GM12874 (cell line): ENCODE results near the gene INSIG2.

Experiments
- TF ChIP-seq, protein P1 (sequence below): IDR thresholded peaks from 2 replicates; pipeline ENCODE4 v1.5.1; 2011; ENCODE audit warnings: low read depth, mild to moderate bottlenecking, control low read depth, low read length, moderate library complexity; ENCODE audit not compliant: insufficient read depth

INSIG2 gene

DNA sequence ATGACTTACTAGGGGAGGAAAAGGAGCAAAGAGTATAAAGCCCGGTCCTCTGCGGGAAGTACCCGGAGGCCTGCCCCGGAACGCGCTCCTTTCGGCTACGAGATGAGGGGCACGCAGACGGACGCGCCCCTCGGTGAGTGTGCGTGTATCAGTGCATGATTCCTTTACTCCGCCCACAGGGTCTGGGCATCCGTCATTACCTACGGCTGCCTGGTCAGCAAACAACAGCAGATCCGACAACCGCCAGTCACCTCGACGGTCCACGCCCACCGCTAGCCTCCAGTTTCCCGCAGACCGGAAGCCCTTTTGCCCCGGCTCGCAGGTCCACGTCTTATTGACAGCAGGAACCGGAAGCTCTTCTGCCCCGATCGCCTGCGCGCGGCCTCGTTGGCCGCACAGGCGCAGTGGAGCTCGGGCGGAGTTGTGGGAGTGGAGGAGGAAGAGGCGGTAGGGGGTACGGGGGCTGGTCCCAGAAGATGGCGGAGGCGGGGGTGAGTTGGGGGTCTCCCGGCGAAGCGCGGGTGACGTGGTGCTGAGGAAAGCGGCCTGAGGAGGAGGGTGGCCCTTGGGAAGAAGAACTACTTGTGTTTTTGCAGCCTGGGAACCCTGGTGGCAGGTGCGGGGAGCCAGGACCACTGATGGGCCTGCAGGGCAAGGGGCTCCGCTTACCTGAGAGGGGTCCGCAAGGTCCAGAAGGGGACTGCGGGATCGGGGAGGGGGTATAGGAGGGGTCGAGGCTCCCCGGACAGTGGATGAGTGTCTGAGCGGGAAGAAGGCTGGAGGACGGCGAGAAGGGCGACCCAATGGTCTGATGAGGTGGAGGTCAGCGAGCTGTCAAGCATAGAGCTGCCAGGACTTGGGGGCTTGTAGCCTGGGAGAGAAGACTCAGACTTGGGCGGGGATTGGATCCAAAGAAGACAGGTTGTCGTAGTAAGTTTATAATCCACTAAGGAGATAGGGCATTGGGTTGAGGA lies at the start of gene INSIG2:
TSS of gene INSIG2 (plus strand) at position 421 of the 974 bp plus-strand sequence. CDS start 8,086 bp downstream, outside the sequence.
- TF ChIP-seq, protein P1, sequence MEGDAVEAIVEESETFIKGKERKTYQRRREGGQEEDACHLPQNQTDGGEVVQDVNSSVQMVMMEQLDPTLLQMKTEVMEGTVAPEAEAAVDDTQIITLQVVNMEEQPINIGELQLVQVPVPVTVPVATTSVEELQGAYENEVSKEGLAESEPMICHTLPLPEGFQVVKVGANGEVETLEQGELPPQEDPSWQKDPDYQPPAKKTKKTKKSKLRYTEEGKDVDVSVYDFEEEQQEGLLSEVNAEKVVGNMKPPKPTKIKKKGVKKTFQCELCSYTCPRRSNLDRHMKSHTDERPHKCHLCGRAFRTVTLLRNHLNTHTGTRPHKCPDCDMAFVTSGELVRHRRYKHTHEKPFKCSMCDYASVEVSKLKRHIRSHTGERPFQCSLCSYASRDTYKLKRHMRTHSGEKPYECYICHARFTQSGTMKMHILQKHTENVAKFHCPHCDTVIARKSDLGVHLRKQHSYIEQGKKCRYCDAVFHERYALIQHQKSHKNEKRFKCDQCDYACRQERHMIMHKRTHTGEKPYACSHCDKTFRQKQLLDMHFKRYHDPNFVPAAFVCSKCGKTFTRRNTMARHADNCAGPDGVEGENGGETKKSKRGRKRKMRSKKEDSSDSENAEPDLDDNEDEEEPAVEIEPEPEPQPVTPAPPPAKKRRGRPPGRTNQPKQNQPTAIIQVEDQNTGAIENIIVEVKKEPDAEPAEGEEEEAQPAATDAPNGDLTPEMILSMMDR: peak; percentile 17; the same call in 1 of the 2 replicates

DNA sequence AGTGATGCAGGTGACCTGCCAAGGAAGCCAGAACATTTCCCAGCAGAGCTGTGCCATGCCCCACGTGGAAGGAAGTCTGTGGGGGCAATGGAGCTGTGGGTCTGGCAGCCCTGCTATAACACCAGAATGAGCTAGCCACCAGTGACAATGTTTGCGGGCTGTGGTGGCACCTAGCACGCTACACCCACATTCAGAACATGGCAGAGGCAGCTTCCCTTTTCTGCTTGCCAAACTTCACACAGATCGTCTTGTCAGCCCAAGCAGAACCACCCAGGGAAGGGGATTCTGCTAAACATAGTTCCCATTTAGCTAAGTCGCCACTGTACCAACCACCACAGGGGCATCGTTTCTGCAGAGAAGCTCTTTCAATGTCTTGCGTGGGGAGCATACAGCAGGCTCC lies 47.4 kb upstream of the INSIG2 start:
- TF ChIP-seq, protein P1: no peak

DNA sequence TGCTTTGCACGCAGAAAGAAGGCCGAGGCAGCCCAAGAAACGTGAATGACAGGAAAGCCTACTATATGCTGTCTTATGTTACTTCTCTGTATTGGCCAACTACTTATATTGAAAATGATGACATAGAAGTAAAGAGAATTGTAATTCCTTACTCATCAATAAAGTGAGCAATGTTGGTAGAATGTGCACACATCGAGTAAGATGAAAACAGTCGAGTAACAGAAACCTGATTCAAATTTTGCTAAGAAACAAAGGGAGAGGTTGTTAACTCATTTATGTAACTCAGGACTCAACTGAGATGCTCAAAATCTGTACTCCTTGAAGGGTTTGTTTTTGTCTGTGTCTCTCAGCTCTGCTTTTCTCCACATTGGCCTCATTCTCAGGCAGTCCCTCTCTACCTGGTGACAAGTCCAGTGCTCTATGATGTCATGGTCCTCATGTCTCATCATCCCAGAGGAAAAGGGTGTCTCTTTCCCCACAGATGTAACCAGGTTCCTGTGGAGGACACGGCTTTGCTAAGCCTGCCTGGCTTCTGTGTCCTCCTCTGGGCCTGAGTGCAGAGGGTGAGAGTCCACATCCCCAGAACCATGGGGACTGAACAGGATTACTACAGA lies 44.1 kb upstream of the INSIG2 start:
- TF ChIP-seq, protein P1: no peak

DNA sequence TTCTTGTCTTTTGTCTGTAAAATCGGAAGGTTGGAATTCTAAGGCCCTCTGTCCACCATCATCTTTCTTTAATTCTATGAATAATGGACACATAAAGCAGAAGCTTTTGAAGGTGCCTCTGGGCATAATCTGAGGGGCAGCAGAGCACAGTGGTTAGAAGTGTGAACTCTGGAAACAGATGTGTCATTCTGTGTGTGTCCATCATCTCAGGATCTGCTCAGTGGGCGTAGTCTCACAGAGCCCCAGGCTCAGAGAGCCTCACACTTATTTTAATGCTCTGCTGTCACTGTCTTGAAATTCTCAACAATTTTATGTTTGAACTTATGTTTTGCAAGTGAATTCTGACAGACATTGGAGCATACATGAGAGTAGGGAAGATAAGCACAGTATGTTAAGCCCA lies 43.4 kb upstream of the INSIG2 start:
- TF ChIP-seq, protein P1: no peak

DNA sequence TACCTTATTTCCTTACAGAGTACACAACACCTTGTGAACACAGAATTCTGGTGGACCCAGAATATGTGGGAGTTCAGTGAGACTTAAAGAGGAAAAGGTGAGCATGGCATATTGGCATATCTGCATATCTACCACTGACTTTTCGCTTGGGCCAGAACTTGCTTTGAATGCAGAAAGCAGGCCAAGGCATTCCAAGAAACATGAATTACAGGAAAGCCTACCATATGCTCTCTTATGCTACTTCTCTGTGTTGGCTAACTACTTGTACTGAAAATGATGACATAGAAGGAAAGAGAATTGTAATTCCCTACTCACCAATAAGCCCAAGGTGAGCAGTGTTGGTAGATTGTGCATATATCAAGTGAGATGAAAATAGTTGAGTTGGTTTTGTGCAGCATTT lies 43.0 kb upstream of the INSIG2 start:
- TF ChIP-seq, protein P1: no peak

DNA sequence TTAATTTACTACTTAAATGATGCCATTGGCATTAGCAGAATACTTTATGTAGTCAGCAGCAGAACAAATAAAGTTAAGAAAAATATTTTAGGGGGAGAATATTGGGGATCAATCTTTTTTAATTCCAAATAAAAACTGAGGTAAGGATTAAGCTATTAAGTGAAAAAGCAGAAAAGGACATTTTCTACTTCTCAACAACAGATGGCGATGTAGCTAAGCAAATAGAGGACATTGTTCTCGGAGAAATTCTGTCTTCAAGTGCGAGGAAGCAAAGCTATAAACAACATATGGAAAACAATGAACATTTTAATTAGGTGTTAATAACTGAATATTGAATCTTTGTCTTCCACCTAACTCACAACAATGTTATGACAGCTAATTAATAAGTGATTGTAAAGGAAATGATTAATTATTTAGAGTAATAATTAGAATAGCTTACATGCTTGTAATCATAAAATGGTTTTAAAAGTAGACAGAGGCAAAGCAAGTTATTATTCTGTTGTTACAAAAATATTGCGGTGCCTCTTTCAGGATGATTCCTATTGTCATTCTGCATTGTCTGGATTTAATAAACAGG lies 41.5 kb upstream of the INSIG2 start:
- TF ChIP-seq, protein P1: peak; percentile 42; the same call in 1 of the 2 replicates

DNA sequence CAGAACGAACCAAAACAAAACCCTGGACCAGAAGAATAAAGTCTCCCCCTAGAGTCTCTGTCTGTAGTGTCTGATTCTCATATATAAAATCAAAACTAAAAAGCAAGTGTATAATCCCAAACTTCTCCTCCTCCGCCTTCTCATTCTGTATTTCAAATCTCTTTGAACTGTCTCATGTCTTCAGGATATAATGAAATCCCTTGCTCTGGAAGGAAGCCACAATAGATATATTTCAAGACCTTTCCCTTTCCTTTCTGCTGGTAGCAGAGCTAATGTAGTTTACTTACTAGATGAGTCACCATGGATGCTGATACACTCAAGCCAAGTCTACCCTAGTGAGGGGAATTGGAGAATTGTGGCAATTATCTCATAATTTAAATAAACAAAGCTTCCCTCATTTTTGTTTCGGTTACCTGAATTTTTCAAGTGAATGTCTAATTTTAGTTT lies 40.9 kb upstream of the INSIG2 start:
- TF ChIP-seq, protein P1: no peak
